Motor neuron (in vitro differentiated cells): ENCODE data around the gene CLMN. TPM values are rescaled to one million over a fixed set of nuclear protein-coding genes. Genes with fewer than 3 reads are reported as not detected.

Source experiments
- ATAC-seq, 8 experiments: fragments of 200-7000 bp; cut with Tn5 transposase; replicated peaks in 6 of 8; 2 replicates each; pipeline ENCODE4 v1.8.0; 2021; ENCODE audit warnings: mild to moderate bottlenecking in 8 of 8, moderate library complexity in 8 of 8
- H3K27ac ChIP-seq, 2 donors: fragments of 250-450 bp; sonication (Bioruptor Pico); 2 replicates each; pipeline ENCODE4 v1.9.0; 2021; ENCODE audit warnings: antibody characterized with exemption in 2 of 2, mild to moderate bottlenecking in 2 of 2, moderate library complexity in 1 of 2
- H3K4me1 ChIP-seq, 2 donors: fragments of 250-450 bp; sonication (Bioruptor Pico); replicated peaks in 1 of 2; 2 replicates each; pipeline ENCODE4 v1.6.1; 2021; ENCODE audit warnings: antibody characterized with exemption in 2 of 2, mild to moderate bottlenecking in 2 of 2, moderate library complexity in 1 of 2
- H3K4me3 ChIP-seq, 5 donors: fragments of 250-450 bp; sonication (Bioruptor Pico); 2 replicates each; pipeline ENCODE4 v1.9.0; 2021; ENCODE audit warnings: antibody characterized with exemption in 5 of 5, mild to moderate bottlenecking in 5 of 5, moderate library complexity in 4 of 5
- WGBS, 10 experiments: fragments of 450-650 bp; shearing (Covaris generic); methylation state at CpG; one replicate each; pipeline ENCODE4 v1.0.0; 2022; 5-methylcytosine and 5-hydroxymethylcytosine counted together
- in situ Hi-C, 9 experiments: fragments of 400-800 bp; cut with MboI; loops; one replicate each; pipeline ENCODE4 v1.15.0; 2021; ENCODE audit warnings: low sequenced_read_pairs in 9 of 9, low pct_unique_long_range_greater_than_20kb in 2 of 9; ENCODE audit not compliant: unreplicated experiment in 9 of 9
- total RNA-seq, 8 experiments: library from RNA; unstranded; fragments of 300-600 nt; gene quantifications; 2 replicates each; pipeline versions ENCODE4 v1.2.3 to v1.2.4, GENCODE V29; 2022

The CLMN gene
- total RNA-seq, 8 experiments from 2014 or later = 0.10 to 5.3 (median 2.8) TPM

GRCh38 chr14:95323917-95324316 is 4.2 kb upstream of the CLMN start:
- Histone ChIP-seq H3K27ac (no peak overlapping the region), H3K4me1 (peaks cover 26% of the 10 kb centered on the region in 2 donors), H3K4me3 (no peak overlapping the region)
- 20 to 100% (median 89%) methylated on average over 1 to 6 of the region's 7 CpGs; no CpG with 5 or more reads in 2 of the 10 experiments for WGBS, 10 experiments
- in situ Hi-C loops = no loop called here
- ATAC-seq = peak in 1 of 8 experiments; percentile 15

- in situ Hi-C loops = no loop called here
- WGBS, 10 experiments = 44 to 100% (median 91%) methylated on average over 1 to 6 of the region's 6 CpGs; no CpG with 5 or more reads in 3 of the 10 experiments
- peaks cover 22 to 28% of the 10 kb centered on the region in 2 donors for H3K4me1 ChIP-seq
- H3K4me3 ChIP-seq = no peak overlapping the region
- H3K27ac ChIP-seq = no peak overlapping the region
- no peak for ATAC-seq
Measured at GRCh38 chr14:95323361-95323760, 3.7 kb upstream of the CLMN start.

DNA sequence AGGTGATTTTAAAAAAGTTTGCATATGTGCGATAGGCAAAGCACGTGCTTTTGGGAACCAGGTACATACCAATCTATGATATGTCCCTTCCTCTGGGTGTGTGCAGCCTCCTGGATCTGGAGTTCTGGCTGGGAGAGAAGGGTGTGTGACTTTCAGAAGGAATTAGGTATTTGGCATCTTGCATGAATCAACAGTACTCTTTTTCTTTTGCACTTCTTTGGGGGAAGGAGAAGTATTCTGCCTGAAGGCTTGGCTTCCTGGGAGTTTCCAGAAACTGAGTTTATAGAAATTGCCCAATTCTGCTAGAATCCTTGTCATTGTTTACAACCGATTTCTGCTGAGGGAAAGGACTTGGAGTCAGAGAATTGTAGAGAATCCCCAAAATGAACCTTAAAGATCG is 2.9 kb upstream of the CLMN start:
- Histone ChIP-seq H3K4me3 (no peak overlapping the region), H3K27ac (no peak overlapping the region), H3K4me1 (peaks cover 21 to 29% of the 10 kb centered on the region in 2 donors)
- in situ Hi-C loops = no loop called here
- 18 to 100% (median 92%) methylated on average over 2 to 4 of the region's 4 CpGs; no CpG with 5 or more reads in 5 of the 10 experiments for WGBS, 10 experiments
- ATAC-seq = peak in 2 of 8 experiments; percentile 24 to 64

DNA sequence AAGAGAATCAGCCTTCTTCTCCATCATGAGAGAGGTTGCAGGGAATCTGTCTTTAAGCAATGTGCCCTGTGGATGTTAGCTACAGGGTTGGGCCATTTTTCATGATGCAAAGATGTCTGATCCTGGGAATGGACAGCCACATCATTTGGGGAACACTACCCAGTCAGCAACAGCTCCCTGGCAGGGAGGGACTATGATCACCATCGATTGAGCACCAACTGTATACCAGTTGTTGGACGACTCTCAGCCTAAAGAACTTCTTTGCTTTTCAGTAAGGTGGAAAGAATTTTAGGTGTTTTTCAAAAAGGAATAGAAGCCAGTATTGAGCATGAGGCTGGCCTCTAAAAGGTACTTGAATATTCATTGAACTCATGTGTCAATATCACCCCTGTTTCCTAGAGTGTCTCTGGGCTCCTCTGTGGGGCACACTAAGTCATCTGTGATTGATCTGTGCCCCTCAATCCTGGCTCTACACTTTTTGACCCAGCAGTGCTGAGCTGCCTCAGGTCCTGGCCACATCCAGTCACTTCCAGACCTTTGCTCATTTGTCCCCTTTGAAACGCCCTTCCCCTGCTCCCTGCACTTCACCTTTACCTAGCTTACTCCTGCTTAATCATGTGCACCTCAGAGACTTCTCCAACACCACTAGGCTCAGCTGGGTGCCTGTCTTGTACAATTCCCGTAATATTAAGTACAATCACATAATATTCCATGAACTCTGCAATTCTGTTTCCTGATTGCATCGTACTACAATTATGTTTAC is 2.2 kb upstream of the CLMN start:
- Histone ChIP-seq H3K27ac (no peak overlapping the region), H3K4me1 (peaks cover 21 to 33% of the 10 kb centered on the region in 2 donors), H3K4me3 (no peak overlapping the region)
- in situ Hi-C loops = no loop called here
- ATAC-seq = no peak
- 40 to 86% (median 78%) methylated on average over 1 to 5 of the region's 5 CpGs; no CpG with 5 or more reads in 1 of the 10 experiments for WGBS, 10 experiments

GRCh38 chr14:95320955-95321600 is 1.4 kb upstream of the CLMN start:
- no peak for ATAC-seq
- in situ Hi-C loops = no loop called here
- 20 to 100% (median 90%) methylated on average over 1 to 5 of the region's 8 CpGs; no CpG with 5 or more reads in 3 of the 10 experiments for WGBS, 10 experiments
- Histone ChIP-seq H3K4me3 (no peak overlapping the region), H3K27ac (no peak overlapping the region), H3K4me1 (peaks cover 21 to 40% of the 10 kb centered on the region in 2 donors)

GRCh38 chr14:95320078-95320895 is 579 bp upstream of the CLMN start:
- in situ Hi-C loops = no loop called here
- Histone ChIP-seq H3K27ac (peak overlapping the region in 1 of 2 donors; percentile 58), H3K4me1 (peaks cover 21 to 40% of the 10 kb centered on the region in 2 donors), H3K4me3 (peak overlapping the region; percentile 33 to 79 (median 60))
- 53 to 100% (median 80%) methylated on average over 1 to 12 of the region's 32 CpGs; no CpG with 5 or more reads in 2 of the 10 experiments for WGBS, 10 experiments
- no peak for ATAC-seq

DNA sequence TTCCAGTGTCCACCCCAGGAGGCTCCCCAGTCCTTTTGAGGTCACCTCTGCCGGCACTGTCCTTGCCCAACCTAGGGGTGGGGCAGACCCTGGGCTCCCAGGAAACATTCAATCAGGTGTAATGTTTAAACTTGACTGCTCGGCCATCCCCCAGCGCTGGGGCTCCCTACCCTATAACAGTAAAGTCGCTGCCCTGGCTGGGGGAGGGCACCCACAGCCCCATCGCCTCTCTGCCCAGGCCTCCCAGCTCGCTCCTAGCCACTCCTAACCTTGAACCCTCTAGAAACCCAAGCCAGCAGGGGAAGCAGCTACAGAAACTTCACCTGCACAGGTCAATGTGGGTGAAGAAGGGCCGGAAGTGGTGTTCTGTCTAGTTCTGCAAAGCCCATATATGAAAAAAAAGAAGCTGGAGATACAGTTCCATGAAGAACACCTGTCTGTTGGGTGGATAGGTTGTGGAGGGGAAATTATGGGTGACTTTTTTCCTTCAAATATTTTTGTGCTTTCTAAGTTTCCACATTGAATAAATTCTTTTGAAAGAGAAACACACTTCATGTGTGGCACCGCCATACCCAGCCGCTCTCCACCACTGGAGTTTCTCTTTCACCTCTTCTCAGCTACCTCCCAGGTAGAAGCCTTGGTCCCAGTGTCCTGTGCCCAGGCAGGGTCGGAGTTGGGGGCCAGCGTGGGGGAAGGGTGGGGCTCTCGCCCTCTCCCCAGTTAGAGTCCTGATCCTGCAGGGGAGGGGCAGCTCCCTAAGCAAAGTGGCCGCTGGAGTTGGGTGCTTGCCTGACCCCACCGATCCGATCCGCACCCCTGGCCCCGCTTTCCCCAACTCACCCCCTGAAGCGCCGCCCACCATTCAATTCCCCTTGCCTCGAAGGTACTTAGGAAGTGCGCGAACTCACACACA is 1.1 kb downstream of the CLMN start:
- in situ Hi-C loops = no loop called here
- Histone ChIP-seq H3K27ac (no peak overlapping the region), H3K4me1 (peaks cover 26 to 47% of the 10 kb centered on the region in 2 donors), H3K4me3 (peak overlapping the region; percentile 56 to 79 (median 68))
- 70 to 100% (median 91%) methylated on average over 1 to 6 of the region's 22 CpGs; no CpG with 5 or more reads in 3 of the 10 experiments for WGBS, 10 experiments
- ATAC-seq = no peak

GRCh38 chr14:95317817-95318343 is 1.8 kb downstream of the CLMN start:
- H3K4me1 ChIP-seq = peaks cover 32 to 52% of the 10 kb centered on the region in 2 donors
- H3K4me3 ChIP-seq = no peak overlapping the region
- ATAC-seq = no peak
- H3K27ac ChIP-seq = no peak overlapping the region
- in situ Hi-C loops = no loop called here
- 25 to 100% (median 80%) methylated on average over 1 to 3 of the region's 3 CpGs; no CpG with 5 or more reads in 3 of the 10 experiments for WGBS, 10 experiments

GRCh38 chr14:95316821-95317220 is 2.9 kb downstream of the CLMN start:
- ATAC-seq = peak in 1 of 8 experiments; percentile 4
- H3K4me1 ChIP-seq = peaks cover 28 to 44% of the 10 kb centered on the region in 2 donors
- in situ Hi-C loops = no loop called here
- H3K4me3 ChIP-seq = no peak overlapping the region
- WGBS, 10 experiments = 0 to 94% (median 51%) methylated on average over 2 to 8 of the region's 8 CpGs; no CpG with 5 or more reads in 4 of the 10 experiments
- no peak overlapping the region for H3K27ac ChIP-seq

DNA sequence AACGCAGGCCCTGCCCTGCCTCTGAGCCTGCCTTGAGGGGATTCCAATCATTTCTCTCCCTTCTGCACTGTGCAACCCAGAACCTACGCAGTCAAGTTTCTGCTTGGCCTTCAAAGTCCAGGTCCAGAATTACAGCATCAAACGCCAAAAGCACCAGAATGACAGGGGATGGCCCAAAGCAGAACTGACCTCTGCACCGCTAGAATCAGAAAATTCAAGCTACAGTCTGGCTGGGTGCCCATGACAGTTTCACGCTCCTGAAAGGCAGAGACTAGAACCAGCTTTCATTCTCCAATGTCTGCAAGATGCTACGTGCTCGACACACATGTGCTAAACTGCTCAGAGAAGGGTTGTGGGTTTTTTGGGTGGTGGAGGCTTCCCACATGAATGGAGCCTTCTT is 4.1 kb downstream of the CLMN start:
- no peak for ATAC-seq

DNA sequence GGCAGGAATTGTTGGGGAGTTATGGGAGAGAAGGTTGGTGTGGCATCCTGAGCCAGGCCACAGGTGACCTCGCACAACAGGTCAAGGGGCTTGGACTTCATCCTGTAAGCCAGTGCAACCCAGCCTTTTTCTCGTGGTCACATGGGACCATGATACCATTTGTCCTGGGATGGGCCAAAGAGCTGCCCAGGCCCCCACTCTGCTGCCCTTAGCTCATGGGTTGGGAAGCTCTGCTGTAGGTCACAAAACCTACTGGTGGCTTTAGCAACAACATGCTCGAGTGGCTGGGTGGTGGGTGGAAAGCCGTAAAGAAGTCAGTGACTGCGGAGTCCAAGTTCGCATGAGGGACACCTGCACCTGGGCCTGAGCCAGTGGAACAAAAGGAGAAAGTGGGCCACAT is 4.6 kb downstream of the CLMN start:
- ATAC-seq = no peak
- H3K4me3 ChIP-seq = no peak overlapping the region
- H3K27ac ChIP-seq = no peak overlapping the region
- WGBS, 10 experiments = 33 to 100% (median 98%) methylated on average over 1 to 4 of the region's 6 CpGs; no CpG with 5 or more reads in 6 of the 10 experiments
- peaks cover 11 to 32% of the 10 kb centered on the region in 2 donors for H3K4me1 ChIP-seq
- in situ Hi-C loops = no loop called here

More for the DNA sequence above, 4.1 kb downstream of the CLMN start:
- in situ Hi-C loops = no loop called here
- WGBS, 10 experiments = 60 to 100% (median 90%) methylated on average over 1 to 6 of the region's 7 CpGs; no CpG with 5 or more reads in 1 of the 10 experiments
- H3K4me3 ChIP-seq = no peak overlapping the region
- peaks cover 15 to 36% of the 10 kb centered on the region in 2 donors for H3K4me1 ChIP-seq
- no peak overlapping the region for H3K27ac ChIP-seq

DNA sequence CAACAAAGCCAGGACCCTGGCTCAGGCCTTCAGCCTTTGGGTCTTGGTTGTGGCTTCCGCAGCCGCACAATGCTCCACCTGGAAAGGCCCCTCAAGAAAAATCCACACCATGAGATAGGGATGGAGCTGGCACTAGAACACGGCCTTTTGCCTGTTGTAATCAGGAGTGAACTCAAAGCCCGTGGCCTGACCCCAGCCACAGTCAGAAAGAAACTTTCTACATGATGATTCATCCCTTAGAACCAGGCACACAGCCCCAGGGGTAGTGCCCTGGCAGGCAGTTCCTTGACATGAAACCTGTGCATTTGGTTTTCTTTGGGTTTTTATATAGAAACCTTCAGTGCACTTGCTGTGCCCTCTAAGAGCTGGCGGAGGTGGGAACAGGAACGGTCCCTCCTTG is 5.1 kb downstream of the CLMN start:
- in situ Hi-C loops = no loop called here
- H3K4me3 ChIP-seq = no peak overlapping the region
- H3K27ac ChIP-seq = no peak overlapping the region
- ATAC-seq = peak in 2 of 8 experiments; percentile 17 to 61
- WGBS, 10 experiments = 0 to 100% (median 98%) methylated on average over 1 to 4 of the region's 6 CpGs; no CpG with 5 or more reads in 4 of the 10 experiments
- H3K4me1 ChIP-seq = peaks cover 10 to 30% of the 10 kb centered on the region in 2 donors
